22Rv1 (cell line): Measurements from ENCODE around the gene ATP1A2.

ENCODE experiments used
- H3K27ac ChIP-seq: fragments of 450-650 bp; 2 replicates; pipeline ENCODE4 v1.5.1; 2017
- ZFX ChIP-seq: fragments of 450-650 bp; IDR thresholded peaks from 2 replicates; pipeline ENCODE4 v1.6.1; 2017; ENCODE audit warnings: antibody characterized with exemption, borderline replicate concordance
- TF ChIP-seq, protein P1 (sequence below): fragments of 450-650 bp; IDR thresholded peaks from 2 replicates; pipeline ENCODE4 v1.5.1; 2017; ENCODE audit warnings: mild to moderate bottlenecking

ATP1A2 gene

DNA sequence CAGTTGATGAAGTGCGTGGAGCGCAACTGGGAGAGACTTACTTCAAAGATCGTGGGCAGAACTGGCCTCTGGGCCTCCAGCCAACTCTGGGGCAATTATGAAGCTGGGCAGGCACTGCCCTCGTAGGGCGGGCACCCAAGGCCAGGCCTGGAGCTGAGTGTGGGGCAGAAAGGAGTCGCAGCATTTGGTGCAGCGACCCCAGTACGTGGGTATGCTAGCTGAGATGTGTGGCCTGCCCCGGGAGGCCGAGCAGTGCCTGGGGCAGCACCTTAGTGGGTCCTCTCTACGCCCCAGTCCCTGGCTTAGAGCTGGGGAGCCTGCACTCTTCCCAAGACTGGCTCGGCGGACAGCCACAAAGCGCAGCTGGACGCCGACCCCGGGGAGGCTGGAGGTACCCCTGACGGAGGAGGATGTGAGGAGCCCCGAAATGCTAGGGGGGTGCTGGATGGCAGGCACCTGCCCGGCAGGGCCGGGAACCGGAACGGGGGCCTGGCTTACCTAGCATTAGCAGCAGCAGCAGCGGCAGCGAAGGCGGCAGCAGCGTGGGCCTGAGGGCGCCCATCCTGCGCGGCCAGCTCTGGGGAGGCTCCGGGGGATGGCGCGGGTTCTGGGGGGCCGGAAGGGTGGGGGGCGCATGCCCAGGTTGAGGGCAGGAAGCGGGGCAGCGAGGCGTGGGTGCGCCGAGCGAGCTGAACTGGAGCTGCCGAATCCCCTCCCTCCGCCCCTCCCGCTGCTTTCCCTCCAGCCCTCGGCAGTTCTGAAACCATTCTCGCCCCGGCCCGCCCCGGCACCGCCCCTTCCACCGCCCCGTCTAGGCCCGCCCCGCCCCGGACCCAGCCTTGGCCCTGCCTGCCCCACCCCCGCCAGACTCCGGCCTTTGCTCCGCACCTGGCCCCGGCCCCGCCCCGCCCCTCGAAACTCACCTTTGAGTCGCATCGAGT is 17.4 kb upstream of the ATP1A2 start, which contains the start of gene IGSF8:
TSS of gene IGSF8 (minus strand) at position 709 of the 941 bp plus-strand sequence. CDS start at position 562, 147 bp downstream.
- peak within 1 kb of the TSS; percentile 44 for H3K27ac ChIP-seq
- TF ChIP-seq, protein P1, sequence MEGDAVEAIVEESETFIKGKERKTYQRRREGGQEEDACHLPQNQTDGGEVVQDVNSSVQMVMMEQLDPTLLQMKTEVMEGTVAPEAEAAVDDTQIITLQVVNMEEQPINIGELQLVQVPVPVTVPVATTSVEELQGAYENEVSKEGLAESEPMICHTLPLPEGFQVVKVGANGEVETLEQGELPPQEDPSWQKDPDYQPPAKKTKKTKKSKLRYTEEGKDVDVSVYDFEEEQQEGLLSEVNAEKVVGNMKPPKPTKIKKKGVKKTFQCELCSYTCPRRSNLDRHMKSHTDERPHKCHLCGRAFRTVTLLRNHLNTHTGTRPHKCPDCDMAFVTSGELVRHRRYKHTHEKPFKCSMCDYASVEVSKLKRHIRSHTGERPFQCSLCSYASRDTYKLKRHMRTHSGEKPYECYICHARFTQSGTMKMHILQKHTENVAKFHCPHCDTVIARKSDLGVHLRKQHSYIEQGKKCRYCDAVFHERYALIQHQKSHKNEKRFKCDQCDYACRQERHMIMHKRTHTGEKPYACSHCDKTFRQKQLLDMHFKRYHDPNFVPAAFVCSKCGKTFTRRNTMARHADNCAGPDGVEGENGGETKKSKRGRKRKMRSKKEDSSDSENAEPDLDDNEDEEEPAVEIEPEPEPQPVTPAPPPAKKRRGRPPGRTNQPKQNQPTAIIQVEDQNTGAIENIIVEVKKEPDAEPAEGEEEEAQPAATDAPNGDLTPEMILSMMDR, result no peak
- no peak for TF ChIP-seq ZFX

DNA sequence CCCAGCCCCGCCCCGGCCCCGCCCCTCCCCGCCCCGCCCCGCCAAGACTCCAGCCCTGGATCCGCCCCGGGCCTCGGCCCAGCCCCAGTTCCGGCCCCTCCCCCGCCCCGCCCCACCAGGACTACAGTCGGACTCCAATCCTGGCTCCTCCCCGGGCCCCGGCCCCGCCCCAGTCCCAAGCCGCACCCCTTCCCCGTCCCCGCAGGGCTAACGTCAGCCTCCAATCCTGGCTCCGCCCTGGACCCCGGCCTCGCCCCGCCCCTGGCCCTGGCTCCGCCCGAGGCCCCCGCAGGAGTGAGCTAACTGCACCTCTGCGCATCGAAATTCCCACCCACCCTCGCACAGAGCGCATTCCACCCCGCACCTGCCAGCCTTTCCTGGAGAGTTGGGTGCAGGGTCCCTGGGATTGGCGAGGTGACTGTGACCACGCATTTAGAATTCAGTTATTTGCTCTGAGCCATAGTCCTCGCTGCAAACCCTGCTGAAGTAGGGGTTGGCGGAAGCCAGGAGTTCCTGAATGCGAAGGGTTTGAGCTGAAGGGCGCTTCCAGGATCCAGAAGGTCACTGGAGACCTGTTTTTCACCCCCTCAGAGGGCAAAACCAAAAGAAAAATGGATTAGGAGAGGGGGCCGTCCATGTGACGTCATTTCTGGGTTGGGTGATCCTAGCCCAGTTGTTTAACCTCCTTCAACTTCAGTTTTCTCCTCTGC is 16.6 kb upstream of the ATP1A2 start:
- peak overlapping the region; percentile 44; the same call in 1 of the 2 replicates for H3K27ac ChIP-seq
- no peak for TF ChIP-seq ZFX
- TF ChIP-seq, protein P1, result no peak

DNA sequence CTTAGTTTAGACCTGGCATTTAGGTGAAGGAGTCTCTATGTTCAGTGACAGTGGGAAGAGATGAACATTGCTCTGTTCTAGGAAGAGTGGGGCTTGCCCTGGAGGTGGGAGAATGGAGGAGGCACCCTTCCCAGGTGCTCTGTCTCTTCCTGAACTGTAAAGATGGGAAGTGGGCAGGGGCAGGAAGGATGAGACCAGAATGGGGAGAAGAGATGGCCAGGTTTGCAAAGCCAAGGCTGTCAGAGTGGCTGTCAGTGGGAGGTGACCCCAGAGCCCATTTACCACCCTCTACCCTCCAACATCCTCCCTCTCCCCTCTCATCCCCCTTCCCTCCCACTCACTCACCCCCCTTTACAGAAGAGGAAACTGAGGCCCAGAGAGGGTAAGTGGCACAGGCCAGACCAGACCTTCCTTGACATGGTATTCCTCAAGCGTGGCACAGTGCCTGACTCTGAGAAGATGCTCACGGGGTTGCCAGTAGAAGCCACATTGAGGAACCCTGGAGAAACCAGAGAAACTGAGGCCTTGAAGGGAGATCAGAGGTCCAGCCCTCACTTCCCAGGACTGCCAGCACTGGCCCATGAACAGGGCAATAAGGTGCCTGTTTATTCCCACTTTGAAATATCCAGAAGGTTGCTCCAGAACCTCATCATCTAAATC is 15.7 kb upstream of the ATP1A2 start:
- H3K27ac ChIP-seq, result peak overlapping the region; percentile 44; the same call in 1 of the 2 replicates
- TF ChIP-seq, protein P1, result no peak
- TF ChIP-seq ZFX, result no peak

DNA sequence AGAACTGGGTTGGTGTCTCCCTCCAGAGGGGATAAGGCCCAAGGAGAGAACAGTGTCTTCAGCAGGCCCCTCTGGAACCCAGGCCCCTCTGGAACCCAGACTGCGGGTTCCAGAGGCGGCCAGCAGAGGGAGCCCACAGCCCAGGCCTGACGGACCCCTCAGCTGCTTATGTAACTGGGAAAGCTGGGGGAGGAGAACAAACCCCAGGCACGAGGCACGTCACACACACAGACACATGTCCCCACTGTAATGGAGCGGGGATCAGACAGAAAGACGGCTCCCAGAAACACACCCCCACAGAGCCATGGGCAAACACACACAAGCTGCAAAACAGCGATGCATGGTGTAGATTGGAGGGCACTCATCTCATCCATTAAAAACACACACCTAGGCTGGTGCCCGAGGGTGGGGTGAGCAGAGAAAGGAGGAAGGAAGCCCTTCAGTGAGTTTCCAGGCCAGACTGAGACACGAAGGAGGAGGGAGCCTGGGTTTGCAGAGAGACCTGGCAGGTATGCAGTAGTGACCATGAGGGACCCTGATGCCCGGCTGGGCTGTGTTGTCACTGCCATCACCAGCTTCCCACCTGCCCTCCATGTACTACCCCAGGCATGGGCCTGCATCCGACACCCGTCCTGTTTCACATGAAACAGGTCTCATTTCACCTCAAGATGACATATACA is 14.4 kb upstream of the ATP1A2 start:
- H3K27ac ChIP-seq, result no peak overlapping the region

DNA sequence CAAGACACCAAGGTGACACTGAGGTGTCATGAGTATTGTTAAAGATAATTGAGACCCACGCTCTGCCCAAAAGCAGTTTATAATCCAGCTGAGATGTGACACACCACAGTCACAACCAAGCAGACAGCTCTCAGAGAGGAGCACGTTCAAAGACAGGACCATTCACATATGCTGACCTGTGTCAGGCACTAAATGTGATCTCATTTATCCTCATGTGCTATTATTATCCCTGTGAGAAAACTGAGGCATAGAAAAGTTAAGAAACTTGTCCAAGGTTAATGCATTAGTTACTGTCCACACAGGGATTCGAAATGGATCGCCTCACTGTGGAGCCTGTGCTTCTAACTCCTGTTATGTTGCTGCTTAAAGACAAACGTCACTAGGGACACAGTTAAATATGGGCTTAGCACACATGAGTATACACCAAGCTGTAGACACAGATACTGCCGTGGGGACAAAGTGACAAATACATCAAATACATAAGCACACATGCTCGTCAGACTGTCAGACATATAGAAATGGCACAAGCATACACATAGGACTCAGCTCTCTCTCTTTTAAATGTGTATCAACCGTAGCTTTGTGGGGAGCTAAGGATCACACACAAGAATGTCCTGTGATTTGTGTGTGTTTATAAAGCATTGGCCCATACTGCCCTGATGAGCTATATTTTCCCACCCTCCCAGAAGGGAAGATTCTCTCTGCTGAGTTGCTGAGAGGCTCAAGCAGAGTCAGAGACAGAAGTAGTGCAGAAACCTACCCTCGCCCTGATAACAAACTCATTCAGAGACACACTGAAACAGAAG is 13.6 kb upstream of the ATP1A2 start:
- no peak overlapping the region for H3K27ac ChIP-seq
- TF ChIP-seq, protein P1, result no peak
- TF ChIP-seq ZFX, result no peak

More for the DNA sequence above, 14.4 kb upstream of the ATP1A2 start:
- TF ChIP-seq ZFX, result no peak
- TF ChIP-seq, protein P1, result peak; percentile 100
